CD8-positive, alpha-beta memory T cell (primary cell): ENCODE results near the gene LYL1. TPM values are rescaled to one million over a fixed set of nuclear protein-coding genes. Genes with fewer than 3 reads are reported as not detected.

ENCODE experiments used
- CTCF ChIA-PET: fragments of 350-600 bp; sonication (Branson Sonifier 250); formaldehyde crosslinking; loops from one replicate; lab custom pipeline; 2021; ENCODE audit warnings: antibody characterized with exemption; lab: Charles Lee
- POLR2A ChIA-PET: fragments of 350-600 bp; sonication (Branson Sonifier 250); formaldehyde crosslinking; loops from one replicate; lab custom pipeline; 2021; ENCODE audit warnings: antibody characterized with exemption; lab: Charles Lee
- DNase-seq, 5 donors: peaks; one replicate each; pipeline versions ENCODE4 v3.0.0 to v3.0.0-alpha.2; 2020 to 2022; ENCODE audit warnings: mixed read lengths in 1 of 5
- H3K27ac ChIP-seq: one replicate; pipeline ENCODE4 v1.7.0; 2013; ENCODE audit warnings: low read depth, mild to moderate bottlenecking, low read length, moderate library complexity
- H3K27me3 ChIP-seq: 2 replicates; pipeline ENCODE4 v1.7.0; 2013; ENCODE audit warnings: low read length, mild to moderate bottlenecking; ENCODE audit not compliant: insufficient read depth, poor library complexity, severe bottlenecking
- H3K36me3 ChIP-seq: 2 replicates; pipeline ENCODE4 v1.7.0; 2013; ENCODE audit warnings: mild to moderate bottlenecking, low read length, moderate library complexity; ENCODE audit not compliant: insufficient read depth
- H3K4me1 ChIP-seq: 2 replicates; pipeline ENCODE4 v1.7.0; 2013; ENCODE audit warnings: mild to moderate bottlenecking, low read length, moderate library complexity; ENCODE audit not compliant: insufficient read depth
- H3K4me3 ChIP-seq: 2 replicates; pipeline ENCODE4 v1.7.0; 2013; ENCODE audit warnings: mild to moderate bottlenecking, low read length
- H3K9me3 ChIP-seq: 2 replicates; pipeline ENCODE4 v1.7.0; 2013; ENCODE audit warnings: mild to moderate bottlenecking, low read length
- H3K27ac Mint-ChIP-seq, 8 donors: one replicate each; pipeline ENCODE4 v1.8.0; 2020 to 2021; ENCODE audit warnings: mixed read lengths in 8 of 8, mild to moderate bottlenecking in 6 of 8, inconsistent platforms in 3 of 8, moderate library complexity in 3 of 8
- H3K27me3 Mint-ChIP-seq, 2 donors: one replicate each; pipeline ENCODE4 v1.8.0; 2020 to 2021; ENCODE audit warnings: mixed read lengths in 2 of 2, mild to moderate bottlenecking in 1 of 2, moderate library complexity in 1 of 2
- H3K36me3 Mint-ChIP-seq, 3 donors: one replicate each; pipeline ENCODE4 v1.8.0; 2020 to 2021; ENCODE audit warnings: mixed read lengths in 3 of 3, inconsistent platforms in 1 of 3, mild to moderate bottlenecking in 1 of 3
- H3K4me1 Mint-ChIP-seq, 3 donors: one replicate each; pipeline ENCODE4 v1.8.0; 2020 to 2021; ENCODE audit warnings: mixed read lengths in 3 of 3, inconsistent platforms in 1 of 3, mild to moderate bottlenecking in 1 of 3
- H3K4me3 Mint-ChIP-seq, 7 donors: one replicate each; pipeline ENCODE4 v1.8.0; 2020 to 2021; ENCODE audit warnings: mixed read lengths in 7 of 7, mild to moderate bottlenecking in 6 of 7, moderate library complexity in 4 of 7, inconsistent platforms in 2 of 7
- H3K9me3 Mint-ChIP-seq, 5 donors: one replicate each; pipeline ENCODE4 v1.8.0; 2020 to 2022; ENCODE audit warnings: mixed read lengths in 5 of 5, mild to moderate bottlenecking in 3 of 5, moderate library complexity in 2 of 5, inconsistent platforms in 1 of 5
- polyA plus RNA-seq: library from polyadenylated mRNA; unstranded; fragments of 300-500 nt; fragmentation: Illumina TruSeq; gene quantifications from one replicate; pipeline ENCODE4 v1.2.3, GENCODE V29; 2021
- total RNA-seq, 2 experiments: library from RNA; stranded (reverse); gene quantifications; one replicate each; pipeline ENCODE4 v1.2.3, GENCODE V29; 2021

The LYL1 gene
- total and polyA plus RNA-seq, 3 experiments from 2014 or later, result 2.3 to 4.1 (median 2.5) TPM

GRCh38 chr19:13060964-13061927 lies 41.4 kb downstream of the LYL1 start:
- Mint-ChIP-seq H3K4me1 (peaks cover 8 to 11% (median 11%) of the 10 kb centered on the region in 3 donors), H3K4me3 (peak overlapping the region; percentile 72 to 94 (median 77)), H3K9me3 (no peaks in the 10 kb centered on the region), H3K27ac (peak overlapping the region in 3 of 8 donors; percentile 23 to 66 (median 47)), H3K27me3 (peaks cover 15 to 33% of the 10 kb centered on the region in 2 donors), H3K36me3 (no peaks in the 10 kb centered on the region)
- H3K27me3 ChIP-seq, result peaks cover 4% of the 10 kb centered on the region
- no peaks in the 10 kb centered on the region for H3K9me3 ChIP-seq
- H3K4me1 ChIP-seq, result peaks cover 16% of the 10 kb centered on the region
- peak overlapping the region; percentile 81 for H3K4me3 ChIP-seq
- no peaks in the 10 kb centered on the region for H3K36me3 ChIP-seq
- no peak overlapping the region for H3K27ac ChIP-seq
- peak; percentile 63 to 76 (median 67) for DNase-seq
- CTCF ChIA-PET, result interaction anchor here (0.6 to 4.1 kb wide), 38 partner anchors 9 to 1782 kb away, joined by 3 to 95 read pairs (median 6); partner anchors contain the start of genes DAND5, FARSA, IER2 and STX10
- POLR2A ChIA-PET, result interaction anchor here (0.7 kb wide), 1 partner anchor 96 kb away, joined by 3 read pairs; no protein-coding TSS in a partner anchor

- H3K27me3 ChIP-seq, result peaks cover 4% of the 10 kb centered on the region
Observed at GRCh38 chr19:13060233-13060963, 42.3 kb downstream of the LYL1 start.

GRCh38 chr19:13058951-13059660 lies 43.6 kb downstream of the LYL1 start:
- Histone ChIP-seq H3K4me3 (no peak overlapping the region), H3K9me3 (no peaks in the 10 kb centered on the region), H3K27me3 (peaks cover 4% of the 10 kb centered on the region), H3K27ac (no peak overlapping the region), H3K4me1 (peaks cover 16% of the 10 kb centered on the region), H3K36me3 (no peaks in the 10 kb centered on the region)
- Mint-ChIP-seq H3K4me3 (no peak overlapping the region), H3K36me3 (no peaks in the 10 kb centered on the region), H3K27me3 (peaks cover 13 to 34% of the 10 kb centered on the region in 2 donors), H3K4me1 (peaks cover 8 to 11% (median 11%) of the 10 kb centered on the region in 3 donors), H3K27ac (peak overlapping the region in 1 of 8 donors; percentile 21), H3K9me3 (no peaks in the 10 kb centered on the region)
- DNase-seq, result no peak
- CTCF ChIA-PET, result interaction anchor here (1.7 to 4.1 kb wide), 4 partner anchors 16 to 82 kb away, joined by 5 to 95 read pairs (median 47); no protein-coding TSS in a partner anchor
- POLR2A ChIA-PET, result no interaction called here

More at GRCh38 chr19:13060233-13060963, 42.3 kb downstream of the LYL1 start:
- ChIA-PET CTCF (interaction anchor here (0.6 to 4.1 kb wide), 31 partner anchors 8 to 203 kb away, joined by 3 to 95 read pairs (median 8); partner anchors contain the start of gene DAND5), POLR2A (interaction anchor here (0.7 kb wide), 1 partner anchor 95 kb away, joined by 3 read pairs; no protein-coding TSS in a partner anchor)
- Mint-ChIP-seq H3K4me1 (peaks cover 8 to 11% (median 11%) of the 10 kb centered on the region in 3 donors), H3K36me3 (no peaks in the 10 kb centered on the region), H3K4me3 (peak overlapping the region; percentile 72 to 84 (median 76)), H3K27me3 (peaks cover 15 to 33% of the 10 kb centered on the region in 2 donors), H3K9me3 (no peaks in the 10 kb centered on the region), H3K27ac (peak overlapping the region in 2 of 8 donors; percentile 65 to 66)
- no peaks in the 10 kb centered on the region for H3K9me3 ChIP-seq
- DNase-seq, result no peak
- H3K36me3 ChIP-seq, result no peaks in the 10 kb centered on the region
- H3K4me3 ChIP-seq, result no peak overlapping the region
- H3K27ac ChIP-seq, result no peak overlapping the region
- H3K4me1 ChIP-seq, result peaks cover 16% of the 10 kb centered on the region

GRCh38 chr19:13057744-13058143 lies 44.9 kb downstream of the LYL1 start:
- CTCF ChIA-PET, result interaction anchor here (0.9 to 2.8 kb wide), 3 partner anchors 15 to 92 kb away, joined by 3 to 9 read pairs (median 5); no protein-coding TSS in a partner anchor
- Mint-ChIP-seq H3K27me3 (peaks cover 10 to 30% of the 10 kb centered on the region in 2 donors), H3K4me1 (peaks cover 8 to 11% (median 11%) of the 10 kb centered on the region in 3 donors), H3K36me3 (no peaks in the 10 kb centered on the region), H3K27ac (peak overlapping the region in 1 of 8 donors; percentile 6), H3K4me3 (no peak overlapping the region), H3K9me3 (no peaks in the 10 kb centered on the region)
- DNase-seq, result no peak
- POLR2A ChIA-PET, result no interaction called here
- Histone ChIP-seq H3K27ac (no peak overlapping the region), H3K4me1 (peaks cover 16% of the 10 kb centered on the region), H3K9me3 (no peaks in the 10 kb centered on the region), H3K4me3 (no peak overlapping the region), H3K36me3 (no peaks in the 10 kb centered on the region), H3K27me3 (peaks cover 4% of the 10 kb centered on the region)

- DNase-seq, result no peak
- Mint-ChIP-seq H3K4me3 (no peak overlapping the region), H3K27ac (no peak overlapping the region), H3K4me1 (peaks cover 8 to 11% (median 11%) of the 10 kb centered on the region in 3 donors), H3K36me3 (no peaks in the 10 kb centered on the region), H3K27me3 (peaks cover 8 to 27% of the 10 kb centered on the region in 2 donors), H3K9me3 (no peaks in the 10 kb centered on the region)
- CTCF ChIA-PET, result interaction anchor here (0.9 to 2.8 kb wide), 3 partner anchors 80 to 92 kb away, joined by 3 to 9 read pairs (median 4); no protein-coding TSS in a partner anchor
- POLR2A ChIA-PET, result no interaction called here
- Histone ChIP-seq H3K27ac (no peak overlapping the region), H3K36me3 (no peaks in the 10 kb centered on the region), H3K9me3 (no peaks in the 10 kb centered on the region), H3K27me3 (peaks cover 4% of the 10 kb centered on the region), H3K4me1 (peaks cover 16% of the 10 kb centered on the region), H3K4me3 (no peak overlapping the region)
Observed at GRCh38 chr19:13057147-13057572, 45.5 kb downstream of the LYL1 start.

- no peak overlapping the region for H3K4me3 Mint-ChIP-seq
- Histone ChIP-seq H3K27ac (no peak overlapping the region), H3K4me3 (no peak overlapping the region), H3K4me1 (peaks cover 18% of the 10 kb centered on the region), H3K9me3 (no peaks in the 10 kb centered on the region), H3K27me3 (no peaks in the 10 kb centered on the region), H3K36me3 (no peaks in the 10 kb centered on the region)
- no peak for DNase-seq
- ChIA-PET POLR2A (no interaction called here), CTCF (interaction anchor here (2.8 kb wide), 1 partner anchor 91 kb away, joined by 9 read pairs; no protein-coding TSS in a partner anchor)
- H3K27me3 Mint-ChIP-seq, result peaks cover 7 to 28% of the 10 kb centered on the region in 2 donors
- no peak overlapping the region for H3K27ac Mint-ChIP-seq
- no peaks in the 10 kb centered on the region for H3K36me3 Mint-ChIP-seq
- H3K9me3 Mint-ChIP-seq, result no peaks in the 10 kb centered on the region
- H3K4me1 Mint-ChIP-seq, result peaks cover 9 to 13% (median 12%) of the 10 kb centered on the region in 3 donors
Observed at GRCh38 chr19:13056052-13056660, 46.5 kb downstream of the LYL1 start.
